ENCODE data around the gene HMCN2.

Gene HMCN2

DNA sequence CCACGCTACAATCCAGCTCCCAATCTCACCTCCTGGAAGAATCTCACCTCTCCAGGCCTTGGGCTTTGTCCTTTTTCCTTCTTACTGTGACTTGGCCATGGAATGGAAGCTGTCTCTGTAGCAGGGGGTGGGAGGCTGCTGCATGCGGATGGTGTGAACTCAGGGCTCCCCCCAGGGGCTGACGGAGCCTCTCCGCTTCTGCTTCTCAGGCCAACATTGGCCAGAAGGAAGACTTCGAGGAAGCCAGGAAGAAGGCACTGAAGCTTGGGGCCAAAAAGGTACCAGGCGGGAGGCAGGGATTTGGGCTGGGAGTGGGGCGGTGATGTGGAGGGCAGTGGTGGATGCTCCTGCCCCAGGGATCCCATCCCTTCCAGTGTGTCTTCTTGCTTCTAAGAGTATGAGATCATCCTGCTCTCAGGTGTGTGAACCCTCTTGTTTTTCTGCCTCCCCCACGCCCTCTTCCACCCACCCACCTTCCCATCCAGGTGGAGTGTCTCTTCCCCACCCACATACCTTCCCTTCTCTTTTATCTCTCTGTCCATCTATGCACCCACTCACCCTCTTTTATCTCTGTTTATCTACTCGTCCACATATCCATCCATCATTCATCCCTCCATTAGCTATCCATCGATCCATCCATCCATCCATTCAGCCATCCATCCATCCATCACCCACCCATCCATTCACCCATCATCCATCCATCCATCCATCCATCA lies 188.7 kb downstream of the HMCN2 start:
- DNase-seq (ENCODE audit: low read depth), result no peak

DNA sequence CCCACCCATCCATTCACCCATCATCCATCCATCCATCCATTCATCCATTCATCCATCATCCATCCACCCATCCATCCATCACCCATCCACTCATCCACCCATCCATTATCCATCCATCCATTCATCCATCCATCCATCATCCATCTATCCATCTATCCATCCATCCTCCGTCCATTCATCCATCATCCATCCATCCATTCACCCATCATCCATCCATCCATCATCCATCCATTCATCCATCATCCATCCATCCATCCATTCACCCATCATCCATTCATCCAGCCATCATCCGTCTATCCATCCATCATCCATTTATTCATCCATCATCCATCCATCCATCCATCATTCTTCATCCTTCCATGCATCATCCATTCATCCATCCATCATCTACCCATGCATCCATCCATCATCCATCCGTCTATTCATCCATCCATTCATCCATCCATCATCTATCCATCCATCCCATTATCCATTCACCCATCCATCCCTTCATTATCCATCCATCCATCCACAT lies 189.3 kb downstream of the HMCN2 start:
- DNase-seq (ENCODE audit: low read depth), result no peak

DNA sequence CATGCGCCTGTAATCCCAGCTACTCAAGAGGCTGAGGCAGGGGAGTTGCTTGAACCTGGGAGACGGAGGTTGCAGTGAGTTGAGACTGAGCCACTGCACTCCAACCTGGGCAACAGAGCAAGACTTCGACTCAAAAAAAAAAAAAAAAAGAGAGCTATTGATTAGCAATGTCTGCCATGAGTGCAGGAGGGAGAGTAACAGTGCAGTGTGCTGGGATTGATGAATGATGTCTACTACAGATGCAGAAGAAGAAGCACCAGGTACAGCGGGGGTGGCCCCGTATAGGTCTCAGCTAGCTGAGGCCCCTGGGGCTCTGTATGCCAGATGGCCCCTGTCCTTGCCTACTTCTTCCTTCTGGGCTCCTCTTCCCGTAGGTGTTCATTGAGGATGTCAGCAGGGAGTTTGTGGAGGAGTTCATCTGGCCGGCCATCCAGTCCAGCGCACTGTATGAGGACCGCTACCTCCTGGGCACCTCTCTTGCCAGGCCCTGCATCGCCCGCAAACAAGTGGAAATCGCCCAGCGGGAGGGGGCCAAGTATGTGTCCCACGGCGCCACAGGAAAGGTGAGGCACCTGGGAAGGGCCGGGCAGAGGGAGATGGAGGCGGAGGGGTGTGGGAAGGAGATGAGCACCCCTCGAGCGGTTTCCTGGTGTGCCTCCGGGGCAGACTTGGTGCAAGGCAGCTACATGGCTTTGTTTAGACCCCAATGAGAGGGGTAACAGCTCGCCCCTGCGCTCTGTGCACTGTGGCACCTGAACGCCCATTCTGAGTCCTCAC lies 192.7 kb downstream of the HMCN2 start:
- DNase-seq (ENCODE audit: low read depth), result no peak

DNA sequence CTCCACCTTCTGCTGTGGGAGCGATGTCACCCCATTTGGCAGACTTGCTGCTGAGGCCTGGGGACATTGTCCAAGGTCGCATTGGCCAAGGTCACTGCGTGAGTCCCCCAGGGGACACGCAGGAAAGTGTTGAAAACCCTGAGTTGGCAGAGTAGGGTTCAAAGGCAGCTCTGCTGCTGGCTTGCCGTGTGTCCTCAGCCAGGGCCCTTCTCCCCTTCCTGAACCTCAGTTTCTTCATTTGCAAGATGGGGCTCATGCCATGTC lies 193.2 kb downstream of the HMCN2 start:
- DNase-seq (ENCODE audit: low read depth), result no peak

DNA sequence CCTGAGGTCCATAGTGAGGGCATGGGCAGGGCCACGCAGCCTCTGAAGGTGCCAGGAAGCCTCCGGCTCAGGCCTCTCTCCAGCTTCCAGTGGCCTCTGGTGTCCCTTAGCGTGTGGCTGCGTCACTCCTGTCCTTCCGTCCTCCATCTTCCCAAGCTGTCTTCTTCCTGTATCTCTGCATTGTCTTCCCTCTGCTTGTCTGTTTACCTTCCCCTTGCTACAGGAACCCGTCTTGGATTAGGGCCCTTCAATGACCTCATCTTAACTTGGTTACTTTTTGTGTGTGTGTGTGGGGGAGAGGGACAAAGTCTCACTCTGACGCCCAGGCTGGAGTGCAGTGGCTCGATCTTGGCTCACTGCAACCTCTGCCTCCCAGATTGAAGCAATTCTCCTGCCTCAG lies 193.6 kb downstream of the HMCN2 start:
- DNase-seq (ENCODE audit: low read depth), result no peak

DNA sequence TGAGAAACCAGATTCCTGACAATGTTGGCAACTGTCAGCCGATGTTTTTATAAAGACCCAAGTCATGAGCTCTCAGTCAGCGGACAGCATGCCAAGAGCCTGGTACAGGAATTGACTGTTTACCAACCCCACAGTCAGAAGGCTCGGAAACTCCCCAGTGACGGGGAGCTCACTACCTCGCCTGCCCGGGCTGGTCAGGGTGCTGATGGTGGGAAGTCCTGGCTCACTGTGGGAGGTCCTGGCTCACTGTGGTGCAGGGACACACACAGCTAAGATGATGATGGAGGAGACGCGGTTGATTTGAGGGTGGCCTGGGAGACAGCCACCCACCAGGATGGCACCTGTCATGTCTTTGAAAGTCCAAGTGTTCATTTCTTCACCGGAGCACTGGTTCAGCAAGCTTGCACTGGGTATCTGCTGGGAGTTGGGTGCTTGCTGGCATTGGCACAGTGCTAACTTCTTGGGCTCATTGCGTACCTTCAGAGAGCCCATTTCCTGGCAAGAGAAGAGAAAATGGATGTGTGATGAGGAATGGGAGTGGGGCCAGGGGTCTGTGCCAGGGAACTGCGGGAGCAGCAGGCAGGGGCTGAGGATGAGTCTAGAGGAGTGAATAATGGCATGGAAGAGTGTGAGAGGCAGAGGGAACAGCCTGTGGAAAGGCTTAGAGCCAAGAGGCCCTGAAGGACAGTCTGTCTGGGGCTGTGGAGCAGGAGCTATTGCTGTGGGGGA lies 194.5 kb downstream of the HMCN2 start:
- no peak for DNase-seq (ENCODE audit: low read depth)

DNA sequence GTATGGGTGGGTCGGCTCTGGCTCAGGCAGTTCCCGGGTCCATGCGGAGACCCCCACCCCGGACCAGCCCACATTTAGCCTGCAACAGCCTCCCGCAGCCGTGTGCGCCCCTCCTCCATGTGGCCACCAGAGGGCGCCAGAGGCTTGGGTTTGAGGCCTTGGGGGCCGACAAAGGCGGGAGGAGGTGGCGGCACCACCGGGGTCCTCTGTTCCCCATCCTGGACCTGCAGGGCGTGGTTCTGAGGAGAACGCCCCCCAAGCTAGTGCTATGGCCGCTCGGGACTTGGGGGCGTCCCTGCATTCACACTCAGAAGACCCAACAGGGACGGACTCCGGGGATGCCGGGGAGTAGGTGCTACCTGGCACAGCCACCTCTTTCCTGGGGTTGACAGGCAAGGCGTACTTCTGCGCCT lies 195.7 kb downstream of the HMCN2 start:
- no peak for DNase-seq (ENCODE audit: low read depth)

DNA sequence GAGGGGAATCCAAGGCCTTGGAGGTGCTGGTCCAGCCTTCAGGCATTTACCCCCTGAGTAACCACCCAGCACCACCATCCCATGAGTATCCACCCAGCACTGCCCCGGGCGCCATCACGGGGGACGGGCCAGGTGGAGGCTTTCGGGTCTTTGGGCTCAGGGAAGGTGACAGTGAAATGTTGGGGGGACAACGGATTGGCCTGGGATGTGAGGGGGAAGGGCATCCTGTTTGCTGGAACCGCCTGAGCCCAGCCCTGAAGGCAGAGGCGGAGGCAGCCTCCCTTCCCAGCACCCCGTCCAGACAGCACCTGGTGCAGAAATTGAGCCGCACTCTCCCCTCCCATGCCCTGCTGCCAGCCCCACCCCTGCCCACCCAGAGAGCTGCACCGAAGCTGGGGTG lies 196.2 kb downstream of the HMCN2 start:
- DNase-seq (ENCODE audit: low read depth), result no peak

DNA sequence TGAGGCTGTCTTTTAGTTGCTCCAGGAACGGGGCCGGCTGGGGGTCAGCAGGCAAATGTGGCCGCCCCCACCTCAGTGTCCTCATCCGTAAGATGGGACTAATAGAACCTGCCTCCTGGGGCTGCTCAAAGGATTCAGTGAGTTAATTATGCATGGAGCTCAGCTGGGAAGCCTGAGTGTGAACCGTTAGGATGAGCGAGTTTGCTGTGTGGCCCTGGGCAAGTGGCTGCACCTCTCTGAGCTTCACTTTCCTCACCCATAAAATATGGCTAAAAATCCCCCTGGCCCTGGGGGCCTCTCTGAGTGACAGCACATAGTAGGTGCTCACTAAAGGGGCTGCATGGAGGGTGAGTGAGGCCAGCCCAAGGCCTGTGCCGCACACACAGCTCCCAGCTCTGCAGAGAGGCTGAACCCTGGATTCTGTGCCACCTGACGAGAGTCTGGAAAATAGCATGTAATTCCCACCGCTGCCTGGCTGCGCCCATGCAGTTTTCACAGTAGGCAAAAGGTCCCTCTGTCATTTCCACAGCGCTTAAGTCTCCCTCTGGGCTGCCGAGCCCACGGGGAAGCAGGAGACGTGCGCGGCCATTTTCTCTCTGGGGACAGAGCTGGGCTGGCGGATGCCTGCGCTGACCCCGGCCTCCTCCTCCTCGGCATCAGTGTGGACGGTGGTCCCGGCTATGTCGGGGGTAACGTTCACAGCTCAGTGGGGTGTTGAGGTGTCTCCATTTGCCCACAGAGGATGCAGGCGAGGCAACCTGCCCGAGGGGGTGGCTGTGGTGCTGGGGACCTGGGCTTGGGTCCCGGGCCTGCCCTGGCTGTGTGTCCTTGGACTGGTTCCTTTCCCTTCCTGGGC lies 197.4 kb downstream of the HMCN2 start:
- DNase-seq (ENCODE audit: low read depth), result no peak

DNA sequence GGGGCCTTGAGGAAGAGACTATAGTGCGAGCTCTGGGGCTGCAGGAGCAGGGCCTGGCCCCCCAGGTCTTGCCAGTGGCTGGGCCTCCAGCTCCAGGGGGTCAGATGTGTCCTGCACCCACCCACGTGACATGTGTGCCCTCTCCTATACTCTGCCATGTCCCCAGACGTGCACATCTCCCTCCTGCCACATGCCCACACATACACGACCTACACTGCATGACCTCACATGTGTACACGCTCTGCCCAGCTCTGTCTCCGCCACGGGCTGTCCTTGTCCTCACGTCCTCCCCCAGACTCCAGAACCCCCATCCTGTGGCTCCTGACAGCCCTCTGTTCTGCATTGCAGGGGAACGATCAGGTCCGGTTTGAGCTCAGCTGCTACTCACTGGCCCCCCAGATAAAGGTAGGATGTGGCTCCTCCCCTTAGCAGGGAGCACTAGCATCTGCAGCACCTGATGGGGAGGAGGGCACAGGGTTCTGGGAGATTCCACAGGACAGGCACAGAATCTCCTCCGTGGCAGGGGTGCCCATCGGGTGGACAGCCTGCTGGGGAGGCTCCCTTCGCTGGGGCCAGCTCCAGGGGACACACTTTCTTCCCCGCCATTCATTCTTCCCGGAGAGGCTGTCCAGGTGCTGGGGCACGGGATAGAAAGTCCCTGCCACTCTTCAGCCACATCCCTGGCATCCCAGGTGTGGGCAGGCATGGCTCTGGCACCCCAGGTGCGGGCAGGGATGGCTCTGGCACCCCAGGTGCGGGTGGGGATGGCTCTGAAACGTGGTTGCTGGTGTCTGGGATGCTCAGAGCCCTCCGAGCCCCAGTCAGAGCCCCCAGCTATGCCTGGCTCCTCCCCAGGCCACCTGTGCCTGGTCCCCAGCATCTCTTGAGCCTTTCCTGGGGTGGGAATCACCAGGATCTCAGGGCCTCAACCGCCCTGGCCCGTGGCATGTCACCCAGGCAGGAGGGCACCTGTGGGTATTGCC lies 198.5 kb downstream of the HMCN2 start:
- DNase-seq (ENCODE audit: low read depth), result no peak

DNA sequence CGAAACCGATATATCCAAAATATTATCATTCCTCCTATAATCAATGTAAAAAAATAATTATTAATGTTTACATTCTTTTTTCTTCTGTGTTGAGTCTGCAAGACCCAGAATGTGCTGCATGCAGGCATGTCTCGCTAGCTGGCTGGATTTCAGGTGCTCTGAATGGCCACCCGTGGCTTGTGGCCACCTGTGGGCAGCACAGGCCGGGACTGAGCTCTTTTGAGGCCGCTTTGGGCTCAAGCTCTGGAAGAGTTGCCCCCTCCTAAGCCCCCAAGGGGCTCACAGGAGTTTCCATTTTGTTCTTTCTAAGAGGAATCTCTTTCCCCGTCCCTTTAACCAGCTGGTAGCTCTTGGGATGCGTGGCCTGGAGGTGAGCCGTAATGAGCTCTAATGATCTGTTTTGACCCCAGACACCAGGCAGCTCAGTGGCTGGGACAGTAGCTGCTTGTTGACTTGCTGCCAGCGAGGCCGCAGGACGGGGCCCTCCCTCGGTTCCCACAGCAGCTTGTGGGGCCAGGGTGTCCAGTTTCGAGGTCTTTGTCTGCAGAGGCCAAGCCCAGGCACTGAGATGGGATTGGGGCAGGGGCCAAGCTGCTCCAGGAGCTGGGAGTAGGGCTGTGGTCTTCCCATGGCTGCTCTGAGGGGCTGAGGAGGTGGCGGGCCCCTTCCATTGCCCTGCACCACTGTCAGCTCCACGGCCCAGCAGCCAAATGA lies 200.0 kb downstream of the HMCN2 start:
- no peak for DNase-seq (ENCODE audit: low read depth)

DNA sequence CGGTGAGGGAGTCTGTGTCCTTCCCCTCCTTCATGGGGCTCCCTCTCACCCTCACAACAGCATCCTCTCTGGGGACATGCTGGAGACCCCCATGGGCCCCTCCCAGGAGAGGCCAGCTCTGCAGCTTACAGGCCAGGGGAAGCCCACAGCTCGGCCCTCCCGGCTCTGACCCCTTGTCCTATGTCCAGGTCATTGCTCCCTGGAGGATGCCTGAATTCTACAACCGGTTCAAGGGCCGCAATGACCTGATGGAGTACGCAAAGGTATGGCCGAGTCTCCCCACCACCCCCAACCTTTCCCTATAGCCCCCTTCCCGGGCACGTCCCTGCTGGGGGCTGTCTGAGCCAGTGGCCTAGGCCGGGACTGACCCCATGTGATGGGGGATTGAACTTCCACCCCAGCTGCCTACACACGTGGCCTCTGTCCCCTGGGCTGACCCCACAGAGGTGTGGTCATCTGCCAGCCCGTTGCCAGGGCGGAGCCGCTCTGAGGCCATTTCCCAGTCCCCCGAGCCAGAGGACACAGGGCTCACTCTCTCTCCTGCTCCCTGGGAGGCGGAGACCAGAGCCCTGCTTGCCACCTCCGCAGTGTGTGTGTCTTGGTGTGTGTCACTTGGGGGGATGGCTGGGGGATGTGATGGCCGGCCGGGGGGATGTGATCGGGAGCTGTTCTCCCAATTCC lies 201.1 kb downstream of the HMCN2 start:
- no peak for DNase-seq (ENCODE audit: low read depth)

DNA sequence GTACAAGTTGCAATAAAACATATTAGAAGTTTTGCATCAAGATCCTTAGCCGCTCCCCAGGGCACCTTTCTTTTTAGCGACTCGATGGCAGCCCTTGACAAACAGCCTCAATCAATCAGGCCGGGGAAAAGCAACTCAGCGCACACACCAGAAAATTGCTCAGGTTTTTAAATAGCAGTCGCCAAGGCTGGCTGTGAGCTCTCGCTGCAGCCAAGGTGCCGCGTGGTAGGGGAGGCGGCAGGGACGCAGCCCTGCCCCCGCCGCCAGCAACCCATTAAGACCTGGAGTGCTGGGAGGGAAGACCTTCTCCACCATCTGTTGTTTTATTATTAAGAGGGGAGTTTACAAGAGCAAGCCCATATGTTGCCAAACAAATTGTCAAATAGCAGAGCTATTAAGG lies 201.8 kb downstream of the HMCN2 start:
- no peak for DNase-seq (ENCODE audit: low read depth)

DNA sequence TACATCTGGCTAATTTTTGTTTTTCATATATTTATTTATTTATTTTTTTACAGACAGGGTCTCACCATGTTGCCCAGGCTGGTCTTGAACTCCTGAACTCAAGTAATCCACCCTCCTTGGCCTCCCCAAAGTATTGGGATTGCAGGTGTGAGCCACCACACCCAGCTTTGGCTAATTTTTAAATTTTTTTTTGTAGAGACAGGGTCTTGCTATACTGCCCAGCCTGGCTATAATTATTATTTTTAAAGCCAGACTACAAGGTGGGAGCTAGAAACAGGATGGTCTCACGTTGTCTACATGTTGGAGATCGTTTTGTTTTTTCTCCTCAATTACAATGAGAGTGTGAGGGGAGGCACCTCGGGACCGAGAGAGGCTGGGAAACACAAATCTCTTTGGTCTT lies 203.0 kb downstream of the HMCN2 start:
- no peak for DNase-seq (ENCODE audit: low read depth)

DNA sequence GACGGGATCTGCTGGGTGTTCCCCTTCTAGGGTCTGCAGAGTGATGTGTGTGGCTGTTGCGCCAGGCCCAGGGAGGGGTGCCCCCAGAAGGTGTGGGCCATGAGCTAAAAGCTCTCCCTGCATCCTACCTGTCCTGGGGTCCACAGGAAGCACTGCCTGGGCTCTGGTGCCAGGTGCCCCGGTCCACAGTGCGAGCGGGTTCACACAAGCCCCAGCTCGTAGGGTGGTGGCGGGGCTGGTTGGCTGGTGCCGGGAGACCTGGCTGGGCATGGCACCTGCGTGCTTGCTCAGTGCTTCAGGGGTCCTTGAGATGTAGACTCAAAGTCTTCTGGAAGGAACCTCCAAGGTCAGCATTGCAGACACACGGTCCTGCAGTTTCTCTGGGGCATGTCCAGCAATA lies 204.7 kb downstream of the HMCN2 start:
- DNase-seq (ENCODE audit: low read depth), result no peak

DNA sequence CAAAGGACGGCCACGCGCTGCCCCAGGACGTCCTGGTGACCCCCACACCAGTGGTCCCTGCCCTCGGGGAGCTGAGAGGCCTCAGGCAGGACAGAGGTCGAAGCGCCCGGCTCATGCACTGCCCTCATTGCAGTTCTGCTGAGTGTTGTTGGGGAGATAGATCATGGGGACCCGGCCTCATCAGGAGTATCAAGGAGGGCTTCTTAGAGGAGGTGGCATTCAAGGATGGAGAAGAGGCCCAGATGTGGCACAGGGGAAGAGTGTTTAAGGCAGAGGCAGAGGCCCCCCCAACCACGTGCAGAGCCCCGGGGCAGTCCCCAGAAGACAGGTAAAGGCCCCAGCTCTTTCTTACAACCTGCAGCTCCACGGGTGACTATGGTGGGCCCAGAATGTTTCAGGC lies 205.4 kb downstream of the HMCN2 start:
- DNase-seq (ENCODE audit: low read depth), result no peak

DNA sequence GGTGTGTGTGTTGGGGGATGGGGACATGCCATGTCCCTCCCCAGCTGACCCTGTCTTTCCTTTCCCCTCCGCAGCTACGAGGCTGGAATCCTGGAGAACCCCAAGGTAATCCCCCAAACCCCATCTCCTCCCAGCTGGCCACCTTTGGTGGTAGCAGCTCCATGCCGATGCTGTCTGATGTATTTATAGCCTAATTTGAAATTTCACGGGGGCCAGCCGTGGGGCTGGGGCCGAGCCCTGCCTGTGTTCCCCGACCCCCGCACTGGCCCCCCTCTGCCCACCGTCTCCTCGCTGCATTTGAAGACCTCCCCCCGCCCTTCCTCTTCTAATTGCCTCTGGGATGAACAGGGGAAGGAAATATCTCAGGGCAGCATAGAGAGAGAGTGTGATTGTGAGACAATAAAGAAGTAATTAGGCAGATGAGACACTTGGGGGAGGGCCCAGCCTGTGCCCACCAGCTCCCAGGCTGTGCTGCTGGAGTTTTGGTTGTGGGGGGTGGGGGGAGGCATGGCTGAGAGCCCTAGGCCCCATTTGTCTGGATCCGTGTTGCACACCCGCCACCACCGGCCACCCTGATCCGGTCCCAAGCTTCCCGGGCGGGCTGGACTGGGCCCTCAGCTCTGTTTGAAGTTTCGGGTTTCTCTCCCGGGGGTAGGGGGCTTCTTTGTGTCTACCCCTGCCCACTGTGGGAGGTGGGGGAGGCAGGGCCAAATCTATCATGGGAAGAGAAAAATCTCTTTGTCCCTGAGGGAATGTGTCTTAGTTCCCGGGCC lies 206.0 kb downstream of the HMCN2 start:
- no peak for DNase-seq (ENCODE audit: low read depth)

DNA sequence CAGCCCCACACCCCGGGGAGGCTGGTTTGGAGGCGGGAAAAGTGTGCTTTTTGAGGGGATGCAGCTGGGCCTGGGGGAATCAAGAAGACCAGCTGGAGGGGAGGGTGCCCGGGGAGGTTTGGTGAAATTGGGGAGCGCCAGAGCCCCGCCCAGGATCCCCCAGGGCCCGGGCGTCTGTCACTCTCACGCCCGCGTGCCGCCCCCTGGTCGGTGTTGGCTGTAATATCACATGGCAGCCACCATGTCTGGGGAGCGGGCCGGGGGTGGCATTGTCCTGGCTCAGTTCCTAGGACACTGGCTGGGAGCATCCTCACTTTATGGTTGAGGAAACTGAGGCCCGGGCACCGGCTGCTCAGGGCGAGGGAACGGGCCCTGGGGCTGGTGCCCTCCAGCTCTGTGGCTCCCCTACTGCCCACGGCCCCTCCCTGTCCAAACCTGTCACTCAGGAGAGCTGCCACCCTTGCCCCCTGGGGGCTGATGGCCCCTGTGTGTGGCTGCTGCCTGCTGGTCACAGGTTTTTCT lies 206.7 kb downstream of the HMCN2 start:
- no peak for DNase-seq (ENCODE audit: low read depth)

DNA sequence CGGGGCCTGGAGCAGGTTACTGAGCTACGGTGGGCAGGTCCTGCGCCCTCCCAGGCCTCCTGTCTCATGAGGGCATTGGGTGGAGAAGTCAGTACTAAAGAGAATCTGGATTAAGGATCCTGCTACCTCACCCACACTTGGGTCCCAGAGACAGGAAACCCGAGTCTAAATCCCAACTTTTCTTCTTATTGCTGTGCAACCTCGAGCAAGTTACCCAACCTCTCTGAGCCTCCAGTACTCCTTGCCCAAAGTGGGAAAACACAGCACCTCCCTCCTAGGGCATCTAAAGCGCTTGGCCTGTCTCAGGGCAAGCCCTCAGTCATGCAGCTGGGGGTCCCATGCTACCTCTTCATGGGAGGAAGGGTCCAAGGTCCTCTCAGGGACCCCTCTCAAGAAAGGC lies 207.4 kb downstream of the HMCN2 start:
- no peak for DNase-seq (ENCODE audit: low read depth)
